ENCODE data around the gene FUCA1. TPM values are rescaled to one million over a fixed set of nuclear protein-coding genes. Genes with fewer than 3 reads are reported as not detected.
A peak's percentile ranks its signal among the peaks of the same experiment; 100 is the strongest.

Gene FUCA1
- total and polyA plus RNA-seq, 10 of the 15 experiments (the other 5 are each of a cell fraction or from before 2014, with no cell fraction given): 33.3 to 117 (median 52.6) TPM

DNA sequence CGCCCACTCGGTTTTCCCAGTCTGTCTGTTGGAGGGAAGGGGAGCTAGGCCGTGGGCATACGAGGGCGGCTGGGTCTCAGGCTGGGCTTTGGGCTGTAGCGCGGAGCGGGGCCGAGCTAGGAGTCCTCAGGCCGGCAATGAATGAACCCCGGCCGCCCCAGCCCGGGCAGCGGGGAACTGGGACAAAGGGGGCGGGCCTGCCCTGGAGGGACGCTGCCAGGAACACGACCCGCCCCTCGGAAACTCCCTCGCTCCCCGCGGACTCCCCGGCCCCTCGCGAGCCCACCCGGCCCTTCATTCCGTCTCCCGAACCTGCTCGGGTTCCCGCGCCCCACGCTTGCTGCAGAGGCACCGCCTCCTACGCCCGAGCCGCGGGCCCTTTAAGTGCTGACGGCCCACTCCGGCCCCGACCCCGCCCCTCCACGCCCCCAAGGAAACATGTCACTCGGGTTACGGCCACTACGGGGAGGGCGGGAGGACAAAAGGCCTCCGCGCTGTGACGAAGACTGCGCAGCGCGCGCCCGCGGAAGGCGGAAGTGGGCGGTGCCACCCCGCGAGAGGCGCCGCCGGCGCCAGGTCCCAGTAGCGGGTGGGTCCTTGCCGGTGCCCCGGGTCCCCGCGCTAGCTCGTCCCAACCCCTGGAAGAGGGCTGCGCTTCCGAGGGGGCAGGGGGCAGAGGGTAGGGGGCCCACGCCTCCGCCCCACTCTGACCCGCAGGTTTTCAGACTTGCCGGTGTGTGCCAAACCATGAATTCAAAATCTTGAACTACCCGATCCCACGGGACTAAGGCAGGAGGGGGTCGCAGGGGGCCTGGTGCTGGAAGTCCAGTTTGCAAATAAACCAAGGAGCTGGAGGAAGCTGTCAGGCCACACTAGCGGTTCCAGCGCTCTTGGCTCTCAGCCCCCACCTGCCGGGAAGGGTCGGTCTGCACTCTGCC is 67.4 kb downstream of the FUCA1 start, which contains the start of gene GALE (continued):
- TF ChIP-seq, protein P1, sequence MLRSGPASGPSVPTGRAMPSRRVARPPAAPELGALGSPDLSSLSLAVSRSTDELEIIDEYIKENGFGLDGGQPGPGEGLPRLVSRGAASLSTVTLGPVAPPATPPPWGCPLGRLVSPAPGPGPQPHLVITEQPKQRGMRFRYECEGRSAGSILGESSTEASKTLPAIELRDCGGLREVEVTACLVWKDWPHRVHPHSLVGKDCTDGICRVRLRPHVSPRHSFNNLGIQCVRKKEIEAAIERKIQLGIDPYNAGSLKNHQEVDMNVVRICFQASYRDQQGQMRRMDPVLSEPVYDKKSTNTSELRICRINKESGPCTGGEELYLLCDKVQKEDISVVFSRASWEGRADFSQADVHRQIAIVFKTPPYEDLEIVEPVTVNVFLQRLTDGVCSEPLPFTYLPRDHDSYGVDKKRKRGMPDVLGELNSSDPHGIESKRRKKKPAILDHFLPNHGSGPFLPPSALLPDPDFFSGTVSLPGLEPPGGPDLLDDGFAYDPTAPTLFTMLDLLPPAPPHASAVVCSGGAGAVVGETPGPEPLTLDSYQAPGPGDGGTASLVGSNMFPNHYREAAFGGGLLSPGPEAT (IDR thresholded peaks at IDR 0.05; ENCODE audit: low read depth): peak; percentile 89; the same call in 1 of the 2 replicates
- TF ChIP-seq CREB1 (IDR thresholded peaks at IDR 0.05; ENCODE audit: low read depth) (peak; percentile 97), EP300 (IDR thresholded peaks at IDR 0.05; ENCODE audit: borderline replicate concordance in 1 of 2, control insufficient read depth in 1 of 2, low read depth in 2 of 2, low read length in 2 of 2) (no peak), NR2F1 (conservative IDR thresholded peaks at IDR 0.05) (no peak), CHD2 (IDR thresholded peaks at IDR 0.05; ENCODE audit: borderline replicate concordance, low read depth, low read length) (peak; percentile 51; the same call in 1 of the 2 replicates), MEF2B (IDR thresholded peaks at IDR 0.05; ENCODE audit: partially characterized antibody, poor library complexity, severe bottlenecking) (peak; percentile 33), PML (IDR thresholded peaks at IDR 0.05; ENCODE audit: low read length) (peak; percentile 80), GATAD2B (conservative IDR thresholded peaks at IDR 0.05; ENCODE audit: low read depth) (peak; percentile 35; the same call in 1 of the 2 replicates), SIN3A (IDR thresholded peaks at IDR 0.05; ENCODE audit: low read depth, low read length) (peak; percentile 80; the same call in 1 of the 2 replicates), POU2F2 (IDR thresholded peaks at IDR 0.05; ENCODE audit: borderline replicate concordance, low read depth, low read length) (0 out of 3 replicates have a peak, but pooled peaks have one; percentile 26), KAT2A (conservative IDR thresholded peaks at IDR 0.05; ENCODE audit: control insufficient read depth, low read depth, low read length) (no peak), MTA2 (IDR thresholded peaks at IDR 0.05; ENCODE audit: low read depth) (no peak), STAT3 (IDR thresholded peaks at IDR 0.05; ENCODE audit: low read depth, low read length) (0 out of 2 replicates have a peak, but pooled peaks have one; percentile 51), EGR1 (IDR thresholded peaks at IDR 0.05; ENCODE audit: borderline replicate concordance in 1 of 2, low read depth in 2 of 2, low read length in 2 of 2) (peak in 1 of 2 experiments; percentile 71; a peak in 2 of 3 replicates), KDM1A (IDR thresholded peaks at IDR 0.05; ENCODE audit: borderline replicate concordance) (no peak), POLR2A (IDR thresholded peaks at IDR 0.05; ENCODE audit: low read depth, low read length) (peak; percentile 83)
- TF ChIP-seq, protein P2, sequence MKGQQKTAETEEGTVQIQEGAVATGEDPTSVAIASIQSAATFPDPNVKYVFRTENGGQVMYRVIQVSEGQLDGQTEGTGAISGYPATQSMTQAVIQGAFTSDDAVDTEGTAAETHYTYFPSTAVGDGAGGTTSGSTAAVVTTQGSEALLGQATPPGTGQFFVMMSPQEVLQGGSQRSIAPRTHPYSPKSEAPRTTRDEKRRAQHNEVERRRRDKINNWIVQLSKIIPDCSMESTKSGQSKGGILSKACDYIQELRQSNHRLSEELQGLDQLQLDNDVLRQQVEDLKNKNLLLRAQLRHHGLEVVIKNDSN (IDR thresholded peaks at IDR 0.05; ENCODE audit: borderline replicate concordance, extremely low read length, insufficient read depth, low read depth, low read length): no peak
- TF ChIP-seq, protein P3, sequence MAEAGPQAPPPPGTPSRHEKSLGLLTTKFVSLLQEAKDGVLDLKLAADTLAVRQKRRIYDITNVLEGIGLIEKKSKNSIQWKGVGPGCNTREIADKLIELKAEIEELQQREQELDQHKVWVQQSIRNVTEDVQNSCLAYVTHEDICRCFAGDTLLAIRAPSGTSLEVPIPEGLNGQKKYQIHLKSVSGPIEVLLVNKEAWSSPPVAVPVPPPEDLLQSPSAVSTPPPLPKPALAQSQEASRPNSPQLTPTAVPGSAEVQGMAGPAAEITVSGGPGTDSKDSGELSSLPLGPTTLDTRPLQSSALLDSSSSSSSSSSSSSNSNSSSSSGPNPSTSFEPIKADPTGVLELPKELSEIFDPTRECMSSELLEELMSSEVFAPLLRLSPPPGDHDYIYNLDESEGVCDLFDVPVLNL (IDR thresholded peaks at IDR 0.05; ENCODE audit: low read depth, low read length): peak; percentile 50; the same call in 1 of the 2 replicates
- TF ChIP-seq, protein P4, sequence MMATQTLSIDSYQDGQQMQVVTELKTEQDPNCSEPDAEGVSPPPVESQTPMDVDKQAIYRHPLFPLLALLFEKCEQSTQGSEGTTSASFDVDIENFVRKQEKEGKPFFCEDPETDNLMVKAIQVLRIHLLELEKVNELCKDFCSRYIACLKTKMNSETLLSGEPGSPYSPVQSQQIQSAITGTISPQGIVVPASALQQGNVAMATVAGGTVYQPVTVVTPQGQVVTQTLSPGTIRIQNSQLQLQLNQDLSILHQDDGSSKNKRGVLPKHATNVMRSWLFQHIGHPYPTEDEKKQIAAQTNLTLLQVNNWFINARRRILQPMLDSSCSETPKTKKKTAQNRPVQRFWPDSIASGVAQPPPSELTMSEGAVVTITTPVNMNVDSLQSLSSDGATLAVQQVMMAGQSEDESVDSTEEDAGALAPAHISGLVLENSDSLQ (IDR thresholded peaks at IDR 0.05): peak; percentile 82
- TF ChIP-seq, protein P5, sequence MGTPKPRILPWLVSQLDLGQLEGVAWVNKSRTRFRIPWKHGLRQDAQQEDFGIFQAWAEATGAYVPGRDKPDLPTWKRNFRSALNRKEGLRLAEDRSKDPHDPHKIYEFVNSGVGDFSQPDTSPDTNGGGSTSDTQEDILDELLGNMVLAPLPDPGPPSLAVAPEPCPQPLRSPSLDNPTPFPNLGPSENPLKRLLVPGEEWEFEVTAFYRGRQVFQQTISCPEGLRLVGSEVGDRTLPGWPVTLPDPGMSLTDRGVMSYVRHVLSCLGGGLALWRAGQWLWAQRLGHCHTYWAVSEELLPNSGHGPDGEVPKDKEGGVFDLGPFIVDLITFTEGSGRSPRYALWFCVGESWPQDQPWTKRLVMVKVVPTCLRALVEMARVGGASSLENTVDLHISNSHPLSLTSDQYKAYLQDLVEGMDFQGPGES (IDR thresholded peaks at IDR 0.05): peak; percentile 23; the same call in 1 of the 2 replicates
- TF ChIP-seq, protein P6, sequence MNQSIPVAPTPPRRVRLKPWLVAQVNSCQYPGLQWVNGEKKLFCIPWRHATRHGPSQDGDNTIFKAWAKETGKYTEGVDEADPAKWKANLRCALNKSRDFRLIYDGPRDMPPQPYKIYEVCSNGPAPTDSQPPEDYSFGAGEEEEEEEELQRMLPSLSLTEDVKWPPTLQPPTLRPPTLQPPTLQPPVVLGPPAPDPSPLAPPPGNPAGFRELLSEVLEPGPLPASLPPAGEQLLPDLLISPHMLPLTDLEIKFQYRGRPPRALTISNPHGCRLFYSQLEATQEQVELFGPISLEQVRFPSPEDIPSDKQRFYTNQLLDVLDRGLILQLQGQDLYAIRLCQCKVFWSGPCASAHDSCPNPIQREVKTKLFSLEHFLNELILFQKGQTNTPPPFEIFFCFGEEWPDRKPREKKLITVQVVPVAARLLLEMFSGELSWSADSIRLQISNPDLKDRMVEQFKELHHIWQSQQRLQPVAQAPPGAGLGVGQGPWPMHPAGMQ (IDR thresholded peaks at IDR 0.05; ENCODE audit: borderline replicate concordance): no peak
